ENCODE measurements around the gene OGFOD3.

Gene OGFOD3

DNA sequence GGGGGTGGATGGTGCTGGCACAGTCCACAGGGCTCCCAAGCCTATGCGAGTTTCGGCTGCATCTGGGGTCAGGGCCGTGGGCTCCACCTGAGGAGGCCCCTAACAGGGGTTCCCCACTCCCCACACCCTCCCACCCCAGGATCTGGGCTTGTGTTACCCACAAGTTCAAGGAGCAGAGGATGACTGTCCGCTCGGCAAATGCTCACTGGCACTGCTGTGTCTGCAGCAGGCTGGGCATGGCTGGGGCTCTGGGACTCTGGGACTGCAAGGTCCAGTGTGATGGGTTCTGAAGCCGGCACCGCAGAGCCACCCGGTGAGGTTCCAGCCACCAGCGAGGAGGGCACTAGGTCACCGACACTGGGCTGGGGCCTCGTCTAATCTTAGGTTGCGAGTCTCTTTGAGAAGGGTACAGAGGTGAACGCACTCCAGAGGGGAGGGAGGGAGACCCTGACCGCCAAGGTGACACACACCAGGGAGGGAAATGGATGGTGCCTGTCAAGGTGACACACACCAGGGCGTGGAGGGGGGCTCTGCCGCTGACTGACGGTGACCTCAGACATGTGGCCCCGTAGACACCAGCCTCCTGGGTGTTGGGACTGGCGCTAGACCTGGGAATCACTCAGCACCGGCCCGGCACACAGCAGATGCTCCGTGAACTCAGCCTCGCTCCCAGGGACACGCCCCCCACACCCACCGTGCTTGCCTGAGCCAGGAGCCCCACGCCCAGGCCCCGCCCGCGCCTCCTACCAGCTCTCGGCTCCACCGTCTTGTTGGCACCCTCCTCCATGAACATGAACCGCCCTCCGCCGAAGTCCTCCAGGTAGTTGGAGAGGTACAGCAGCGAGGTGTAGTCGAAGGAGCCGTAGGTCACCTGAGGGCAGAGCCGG, 20.7 kb downstream of the OGFOD3 start:
- H2AFZ ChIP-seq (ENCODE audit: low read depth, low read length, severe bottlenecking): no peak overlapping the region
- no peaks in the 10 kb centered on the region for H4K20me1 ChIP-seq (ENCODE audit: low read depth, low read length)
- H3K9me2 ChIP-seq (replicated peaks; ENCODE audit: insufficient read depth, low read length): no peaks in the 10 kb centered on the region
- no peaks in the 10 kb centered on the region for H3K36me3 ChIP-seq (ENCODE audit: low read length)
- no peaks in the 10 kb centered on the region for H3K27me3 ChIP-seq (ENCODE audit: low read length)
- H3K9me3 ChIP-seq (ENCODE audit: insufficient read depth, low read length): no peaks in the 10 kb centered on the region
- no peak overlapping the region for H3K9ac ChIP-seq (ENCODE audit: low read length)
- H3K4me2 ChIP-seq (ENCODE audit: low read depth, low read length, poor library complexity, severe bottlenecking): no peak overlapping the region
- TF ChIP-seq, protein P1, sequence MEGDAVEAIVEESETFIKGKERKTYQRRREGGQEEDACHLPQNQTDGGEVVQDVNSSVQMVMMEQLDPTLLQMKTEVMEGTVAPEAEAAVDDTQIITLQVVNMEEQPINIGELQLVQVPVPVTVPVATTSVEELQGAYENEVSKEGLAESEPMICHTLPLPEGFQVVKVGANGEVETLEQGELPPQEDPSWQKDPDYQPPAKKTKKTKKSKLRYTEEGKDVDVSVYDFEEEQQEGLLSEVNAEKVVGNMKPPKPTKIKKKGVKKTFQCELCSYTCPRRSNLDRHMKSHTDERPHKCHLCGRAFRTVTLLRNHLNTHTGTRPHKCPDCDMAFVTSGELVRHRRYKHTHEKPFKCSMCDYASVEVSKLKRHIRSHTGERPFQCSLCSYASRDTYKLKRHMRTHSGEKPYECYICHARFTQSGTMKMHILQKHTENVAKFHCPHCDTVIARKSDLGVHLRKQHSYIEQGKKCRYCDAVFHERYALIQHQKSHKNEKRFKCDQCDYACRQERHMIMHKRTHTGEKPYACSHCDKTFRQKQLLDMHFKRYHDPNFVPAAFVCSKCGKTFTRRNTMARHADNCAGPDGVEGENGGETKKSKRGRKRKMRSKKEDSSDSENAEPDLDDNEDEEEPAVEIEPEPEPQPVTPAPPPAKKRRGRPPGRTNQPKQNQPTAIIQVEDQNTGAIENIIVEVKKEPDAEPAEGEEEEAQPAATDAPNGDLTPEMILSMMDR (IDR thresholded peaks at IDR 0.05; ENCODE audit: insufficient read depth, low read length, poor library complexity, severe bottlenecking): no peak
- TF ChIP-seq EZH2phosphoT487 (conservative IDR thresholded peaks at IDR 0.05; ENCODE audit: low read length): no peak
- H3K79me2 ChIP-seq (ENCODE audit: insufficient read depth, low read length): no peaks in the 10 kb centered on the region
- H3F3A ChIP-seq (ENCODE audit: insufficient read depth): no peaks in the 10 kb centered on the region
- no peak overlapping the region for H3K27ac ChIP-seq (ENCODE audit: low read depth, low read length)
- no peak overlapping the region for H3K4me3 ChIP-seq (ENCODE audit: insufficient read depth, low read length, poor library complexity, severe bottlenecking)

DNA sequence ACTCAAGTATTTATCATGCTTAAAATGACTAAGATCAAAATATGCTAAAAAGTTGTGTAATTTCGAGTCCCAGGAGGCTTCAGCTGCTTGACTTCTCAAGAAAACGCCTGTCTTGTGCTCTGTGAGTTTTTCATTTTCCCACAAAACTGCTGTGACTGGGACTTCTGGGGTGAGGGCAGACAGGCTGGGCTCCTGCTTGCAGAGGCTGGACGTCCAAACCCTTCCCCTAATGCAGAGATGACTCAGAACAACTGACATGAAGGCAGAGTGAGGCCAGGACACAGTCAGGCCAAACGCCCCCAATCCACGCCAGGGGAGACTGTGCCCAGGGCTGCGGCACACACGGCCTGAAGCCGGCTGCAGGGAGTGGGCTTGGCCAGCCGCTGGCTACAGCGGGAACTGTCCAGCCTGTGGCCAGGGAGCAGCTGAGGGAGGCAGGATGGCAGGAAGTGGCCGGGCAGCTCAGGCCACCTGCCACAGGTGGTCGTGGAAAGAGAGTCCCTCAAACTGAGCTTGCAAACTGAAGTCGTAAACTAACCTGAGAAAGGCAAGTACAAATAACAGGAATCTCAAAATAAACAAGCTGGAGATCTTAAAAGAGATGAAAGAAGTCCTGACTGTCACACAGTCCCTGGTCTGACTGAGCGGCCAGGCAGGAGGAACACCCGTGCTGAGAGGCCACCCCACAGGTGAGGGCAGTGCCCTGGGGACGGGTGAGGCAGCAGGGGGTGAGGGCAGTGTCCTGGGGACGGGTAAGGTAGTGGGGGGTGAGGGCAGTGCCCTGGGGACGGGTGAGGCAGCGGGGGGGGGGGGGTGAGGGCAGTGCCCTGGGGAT, 21.6 kb downstream of the OGFOD3 start:
- Histone ChIP-seq H3K79me2 (ENCODE audit: insufficient read depth, low read length) (no peaks in the 10 kb centered on the region), H3F3A (ENCODE audit: insufficient read depth) (no peaks in the 10 kb centered on the region), H3K9ac (ENCODE audit: low read length) (no peak overlapping the region), H3K36me3 (ENCODE audit: low read length) (no peaks in the 10 kb centered on the region), H3K27ac (ENCODE audit: low read depth, low read length) (no peak overlapping the region), H2AFZ (ENCODE audit: low read depth, low read length, severe bottlenecking) (no peak overlapping the region), H3K4me2 (ENCODE audit: low read depth, low read length, poor library complexity, severe bottlenecking) (no peak overlapping the region), H3K4me3 (ENCODE audit: insufficient read depth, low read length, poor library complexity, severe bottlenecking) (no peak overlapping the region), H3K9me2 (replicated peaks; ENCODE audit: insufficient read depth, low read length) (no peaks in the 10 kb centered on the region), H3K9me3 (ENCODE audit: insufficient read depth, low read length) (no peaks in the 10 kb centered on the region), H3K27me3 (ENCODE audit: low read length) (no peaks in the 10 kb centered on the region), H4K20me1 (ENCODE audit: low read depth, low read length) (no peaks in the 10 kb centered on the region)
- TF ChIP-seq EZH2phosphoT487 (conservative IDR thresholded peaks at IDR 0.05; ENCODE audit: low read length): no peak
- TF ChIP-seq, protein P1 (IDR thresholded peaks at IDR 0.05; ENCODE audit: insufficient read depth, low read length, poor library complexity, severe bottlenecking): no peak

- Histone ChIP-seq H3F3A (ENCODE audit: insufficient read depth) (no peaks in the 10 kb centered on the region), H3K4me2 (ENCODE audit: low read depth, low read length, poor library complexity, severe bottlenecking) (no peak overlapping the region), H4K20me1 (ENCODE audit: low read depth, low read length) (no peaks in the 10 kb centered on the region), H2AFZ (ENCODE audit: low read depth, low read length, severe bottlenecking) (no peak overlapping the region), H3K9ac (ENCODE audit: low read length) (no peak overlapping the region), H3K27me3 (ENCODE audit: low read length) (no peaks in the 10 kb centered on the region), H3K36me3 (ENCODE audit: low read length) (no peaks in the 10 kb centered on the region), H3K27ac (ENCODE audit: low read depth, low read length) (no peak overlapping the region), H3K79me2 (ENCODE audit: insufficient read depth, low read length) (no peaks in the 10 kb centered on the region), H3K9me3 (ENCODE audit: insufficient read depth, low read length) (no peaks in the 10 kb centered on the region), H3K9me2 (replicated peaks; ENCODE audit: insufficient read depth, low read length) (no peaks in the 10 kb centered on the region), H3K4me3 (ENCODE audit: insufficient read depth, low read length, poor library complexity, severe bottlenecking) (no peak overlapping the region)
- TF ChIP-seq EZH2phosphoT487 (conservative IDR thresholded peaks at IDR 0.05; ENCODE audit: low read length): no peak
- TF ChIP-seq, protein P1 (IDR thresholded peaks at IDR 0.05; ENCODE audit: insufficient read depth, low read length, poor library complexity, severe bottlenecking): no peak
Measured at GRCh38 chr17:82394278-82394677, 24.1 kb downstream of the OGFOD3 start.

All from SU-DHL-6 (cell line).